ENCODE data around the gene FRMD4A.

The FRMD4A gene

DNA sequence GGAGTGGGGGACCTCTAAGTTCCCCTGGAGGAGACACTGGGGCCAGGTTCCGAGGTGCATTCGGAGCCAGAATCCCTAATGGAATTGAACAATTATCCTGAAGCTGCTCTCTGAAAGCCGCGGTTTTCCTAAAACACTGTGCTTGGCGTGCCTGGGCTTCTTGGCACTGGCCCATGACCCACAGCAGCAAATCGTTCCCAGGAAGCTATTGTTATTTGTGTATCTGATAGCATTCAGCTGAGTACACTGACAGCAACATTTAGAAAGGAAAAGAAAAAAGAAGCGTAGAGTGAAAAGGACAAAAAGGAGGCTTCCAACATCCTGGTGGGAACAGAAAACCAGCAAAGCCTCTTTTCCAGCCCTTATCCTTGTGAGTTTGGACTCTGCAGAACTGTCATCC lies 339.8 kb downstream of the FRMD4A start:
- DNase-seq (ENCODE audit: extremely low read depth, low read depth): peak; percentile 74

DNA sequence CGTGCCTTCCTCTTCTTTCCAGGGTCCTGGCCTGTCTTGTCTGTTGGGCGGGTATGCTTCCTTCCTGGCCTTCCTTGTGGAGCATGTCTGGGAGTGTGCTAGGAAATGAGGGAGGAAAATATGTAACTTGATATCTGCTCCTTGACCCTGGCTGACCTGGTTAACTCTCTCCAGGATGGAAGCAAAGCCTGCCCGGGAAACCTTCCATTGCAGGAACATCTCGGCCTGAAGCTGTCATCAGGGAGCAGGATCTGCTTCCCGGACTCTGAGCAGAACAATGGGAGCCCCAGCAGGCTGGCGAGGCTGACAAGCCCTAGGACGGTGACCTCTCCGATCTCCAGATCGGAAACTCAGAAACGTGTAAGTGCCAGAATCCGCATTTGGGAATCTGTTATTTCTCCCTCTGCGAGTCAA lies 340.3 kb downstream of the FRMD4A start:
- TF ChIP-seq CTCF (IDR thresholded peaks at IDR 0.05; ENCODE audit: low read depth, low read length): no peak

More for the DNA sequence above, 339.8 kb downstream of the FRMD4A start:
- TF ChIP-seq CTCF (IDR thresholded peaks at IDR 0.05; ENCODE audit: low read depth, low read length): no peak

GRCh38 chr10:13989616-13990015 lies 341.1 kb downstream of the FRMD4A start:
- DNase-seq (ENCODE audit: extremely low read depth, low read depth): no peak
- TF ChIP-seq CTCF (IDR thresholded peaks at IDR 0.05; ENCODE audit: low read depth, low read length): no peak

More for the DNA sequence above, 340.3 kb downstream of the FRMD4A start:
- DNase-seq (ENCODE audit: extremely low read depth, low read depth): no peak

DNA sequence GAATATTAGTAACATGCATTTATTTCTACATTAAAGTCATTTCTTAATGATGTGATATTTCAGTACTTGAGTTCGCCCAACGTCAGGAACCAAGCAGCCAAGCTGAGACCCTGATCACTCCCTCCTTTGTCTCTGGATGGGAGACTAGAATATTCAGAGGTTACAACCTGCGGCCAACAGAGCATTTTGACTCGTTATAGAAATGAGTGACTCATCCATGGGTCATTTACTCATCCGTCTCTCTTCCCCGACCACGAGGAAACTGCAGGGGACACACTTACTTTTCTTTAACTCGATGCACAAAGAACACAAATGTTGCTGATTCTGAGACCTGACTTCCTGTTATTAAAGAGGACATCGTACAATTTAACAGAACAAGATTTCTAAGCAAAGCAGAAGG lies 343.3 kb downstream of the FRMD4A start:
- no peak for DNase-seq (ENCODE audit: extremely low read depth, low read depth)

GRCh38 chr10:13984647-13985155 lies 346.0 kb downstream of the FRMD4A start:
- TF ChIP-seq CTCF (IDR thresholded peaks at IDR 0.05; ENCODE audit: low read depth, low read length): no peak
- no peak for DNase-seq (ENCODE audit: extremely low read depth, low read depth)

More for the DNA sequence above, 343.3 kb downstream of the FRMD4A start:
- no peak for TF ChIP-seq CTCF (IDR thresholded peaks at IDR 0.05; ENCODE audit: low read depth, low read length)

DNA sequence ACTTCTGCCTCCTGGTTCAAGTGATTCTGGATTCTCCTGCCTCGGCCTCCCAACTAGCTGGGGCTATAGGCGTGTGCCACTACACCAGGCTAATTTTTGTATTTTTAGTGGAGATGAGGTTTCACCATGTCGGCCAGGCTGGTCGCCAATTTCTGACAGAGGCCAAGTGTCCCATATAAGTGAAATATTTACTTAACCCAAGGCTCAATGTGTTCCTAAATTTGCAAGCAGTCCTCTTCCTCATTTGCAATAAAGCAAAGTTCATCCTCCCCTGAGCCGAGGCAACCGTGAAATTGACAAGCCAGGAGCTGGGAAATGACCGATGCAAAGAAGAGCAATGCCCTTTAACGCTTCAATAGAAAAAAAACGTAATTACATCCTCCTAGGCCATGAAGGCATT lies 347.7 kb downstream of the FRMD4A start:
- no peak for TF ChIP-seq CTCF (IDR thresholded peaks at IDR 0.05; ENCODE audit: low read depth, low read length)
- DNase-seq (ENCODE audit: extremely low read depth, low read depth): no peak

DNA sequence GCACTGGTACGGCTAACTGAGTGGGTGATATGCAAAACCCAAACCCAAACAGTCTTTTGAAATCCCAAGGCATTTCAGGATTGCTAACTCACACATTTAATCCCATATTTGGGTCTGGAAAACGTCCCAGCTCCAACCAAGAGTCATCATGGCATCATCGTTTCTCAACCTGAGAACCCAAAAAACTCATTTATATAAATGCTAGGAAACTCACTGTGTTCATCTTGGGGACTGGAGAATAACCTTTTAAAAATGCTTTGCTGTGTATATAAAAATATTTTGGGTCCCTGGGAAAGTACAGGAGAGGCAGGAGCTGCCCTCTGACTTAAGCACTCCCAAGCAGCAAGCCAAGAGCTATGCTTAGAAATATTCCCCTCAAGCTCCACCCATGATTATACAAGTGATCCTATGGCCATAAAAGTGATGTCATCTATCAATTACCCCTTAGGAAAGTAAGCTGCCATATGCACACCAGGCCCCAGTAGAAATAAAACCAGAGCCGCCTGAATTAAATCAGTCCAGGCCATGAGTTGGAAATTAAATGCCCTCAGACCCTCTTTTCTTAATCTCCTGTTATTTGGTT lies 352.1 kb downstream of the FRMD4A start:
- peak; percentile 91 for DNase-seq (ENCODE audit: extremely low read depth, low read depth)
- TF ChIP-seq CTCF (IDR thresholded peaks at IDR 0.05; ENCODE audit: low read depth, low read length): no peak

All from AG09319 (cell line).